HG02623 (cell line): ENCODE results near the gene ERC1.

ENCODE experiments used
- ATAC-seq: cut with Tn5 transposase; IDR thresholded peaks from one replicate; pipeline ENCODE4 v1.9.1; 2021; ENCODE audit warnings: moderate library complexity; ENCODE audit not compliant: unreplicated experiment

ERC1 gene

GRCh38 chr12:990661-991349, at the start of gene ERC1:
Gene ERC1, plus strand, starts transcription at chr12:991223. Its CDS starts 36,681 bp downstream, at chr12:1027904.
- ATAC-seq: peak; percentile 79

- no peak for ATAC-seq
These were observed 48.0 kb upstream of the ERC1 start for GRCh38 chr12:943051-943450.

GRCh38 chr12:944211-944610, 46.8 kb upstream of the ERC1 start:
- no peak for ATAC-seq

- ATAC-seq: no peak
These were observed 44.8 kb upstream of the ERC1 start for GRCh38 chr12:946212-946611.

GRCh38 chr12:946631-947030, 44.4 kb upstream of the ERC1 start:
- no peak for ATAC-seq

- no peak for ATAC-seq
These were observed 42.8 kb upstream of the ERC1 start for GRCh38 chr12:948238-948637.

GRCh38 chr12:949453-950191, 41.4 kb upstream of the ERC1 start, which contains the start of gene RAD52:
Gene RAD52, minus strand, starts transcription at chr12:949694. Its CDS starts 16,636 bp downstream, at chr12:933058.
- peak; percentile 79 for ATAC-seq

- ATAC-seq: no peak
These were observed 39.8 kb upstream of the ERC1 start for GRCh38 chr12:951176-951575.

- ATAC-seq: no peak
These were observed 37.2 kb upstream of the ERC1 start for GRCh38 chr12:953776-954175.

GRCh38 chr12:954741-955140, 36.3 kb upstream of the ERC1 start:
- no peak for ATAC-seq

GRCh38 chr12:955939-956338, 35.1 kb upstream of the ERC1 start:
- ATAC-seq: no peak

GRCh38 chr12:958588-959123, 32.4 kb upstream of the ERC1 start:
- peak; percentile 47 for ATAC-seq

- ATAC-seq: no peak
These were observed 24.3 kb upstream of the ERC1 start for GRCh38 chr12:966724-967123.

- no peak for ATAC-seq
These were observed 23.4 kb upstream of the ERC1 start for GRCh38 chr12:967641-968040.

- ATAC-seq: no peak
These were observed 22.5 kb upstream of the ERC1 start for GRCh38 chr12:968545-968944.

GRCh38 chr12:969821-970220, 21.2 kb upstream of the ERC1 start:
- ATAC-seq: no peak

GRCh38 chr12:971991-972390, 19.0 kb upstream of the ERC1 start:
- ATAC-seq: no peak

- no peak for ATAC-seq
These were observed 16.7 kb upstream of the ERC1 start for GRCh38 chr12:974271-974862.

- no peak for ATAC-seq
These were observed 14.4 kb upstream of the ERC1 start for GRCh38 chr12:976644-977043.

- no peak for ATAC-seq
These were observed 13.9 kb upstream of the ERC1 start for GRCh38 chr12:977156-977555.

GRCh38 chr12:979349-979748, 11.7 kb upstream of the ERC1 start:
- ATAC-seq: no peak
